Coronary artery (tissue), 2 donors: ENCODE measurements around the gene PUS10.

Experiments used
- DNase-seq: peaks from one replicate; pipeline ENCODE4 v3.0.0-alpha.2; 2017; ENCODE audit warnings: low spot score
- H3K27ac ChIP-seq, 2 donors: fragments of 200-600 bp; sonication (generic); one replicate each; pipeline ENCODE4 v1.5.1; 2016 to 2019
- H3K4me3 ChIP-seq: fragments of 200-600 bp; sonication (generic); 2 replicates; pipeline ENCODE4 v1.5.1; 2016; ENCODE audit warnings: mild to moderate bottlenecking, moderate library complexity
- CTCF ChIP-seq: fragments of 200-600 bp; sonication (generic); IDR thresholded peaks from one replicate; pipeline ENCODE4 v1.5.1; 2019; ENCODE audit warnings: antibody characterized with exemption

PUS10 gene

DNA sequence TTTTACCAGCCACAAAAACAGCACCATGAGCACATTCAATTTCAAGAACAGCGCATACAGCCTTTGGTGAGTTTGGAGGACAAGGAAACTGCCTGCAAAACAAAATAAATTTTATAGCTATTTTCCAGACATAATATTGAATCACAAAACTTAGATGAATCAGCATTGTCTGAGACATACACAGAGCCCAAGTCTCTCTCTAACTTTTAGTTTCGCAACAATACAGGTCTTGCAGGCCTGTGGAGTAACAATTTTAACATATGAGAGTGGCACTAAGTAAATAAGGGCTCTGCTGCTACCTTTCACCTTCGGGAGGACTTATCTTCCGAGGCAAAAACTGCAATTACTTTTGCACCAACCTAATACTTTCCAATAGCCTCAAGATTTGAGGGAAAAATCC lies 56.6 kb downstream of the PUS10 start:
- DNase-seq, result no peak
- TF ChIP-seq CTCF, result no peak
- H3K4me3 ChIP-seq, result no peak overlapping the region
- no peak overlapping the region for H3K27ac ChIP-seq

- Histone ChIP-seq H3K4me3 (no peak overlapping the region), H3K27ac (no peak overlapping the region)
- DNase-seq, result no peak
- no peak for TF ChIP-seq CTCF
These were observed 57.3 kb downstream of the PUS10 start for GRCh38 chr2:60960706-60961105.

- H3K27ac ChIP-seq, result no peak overlapping the region
- no peak for TF ChIP-seq CTCF
- no peak overlapping the region for H3K4me3 ChIP-seq
- no peak for DNase-seq
These were observed 58.6 kb downstream of the PUS10 start for GRCh38 chr2:60959501-60959900.

- no peak for TF ChIP-seq CTCF
- no peak overlapping the region for H3K27ac ChIP-seq
- no peak for DNase-seq
- no peak overlapping the region for H3K4me3 ChIP-seq
These were observed 59.3 kb downstream of the PUS10 start for GRCh38 chr2:60958800-60959199.

DNA sequence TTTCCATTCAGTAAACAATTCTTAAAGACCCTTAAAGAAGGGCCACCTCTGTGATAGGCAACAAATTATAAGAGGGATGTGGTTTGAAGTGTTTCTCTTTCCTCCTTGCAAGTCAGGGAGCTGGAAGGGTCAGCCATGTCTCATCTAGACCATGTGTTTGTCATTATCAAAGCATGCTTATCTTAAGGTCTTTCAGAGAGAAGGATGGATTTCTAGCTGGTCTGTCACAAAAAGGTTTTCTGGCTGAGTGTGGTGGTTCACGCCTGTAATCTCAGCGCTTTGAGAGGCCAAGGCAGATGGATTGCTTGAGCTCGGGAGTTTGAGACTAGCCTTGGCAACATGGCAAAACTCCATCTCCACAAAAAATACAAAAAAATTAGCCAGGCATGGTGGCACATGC lies 59.7 kb downstream of the PUS10 start:
- TF ChIP-seq CTCF, result no peak
- no peak for DNase-seq
- Histone ChIP-seq H3K4me3 (no peak overlapping the region), H3K27ac (no peak overlapping the region)

- Histone ChIP-seq H3K4me3 (no peak overlapping the region), H3K27ac (no peak overlapping the region)
- TF ChIP-seq CTCF, result no peak
- DNase-seq, result no peak
These were observed 60.4 kb downstream of the PUS10 start for GRCh38 chr2:60957643-60958042.

GRCh38 chr2:60957224-60957623 lies 60.8 kb downstream of the PUS10 start:
- H3K4me3 ChIP-seq, result no peak overlapping the region
- no peak for DNase-seq
- no peak overlapping the region for H3K27ac ChIP-seq
- no peak for TF ChIP-seq CTCF
